ENCODE results near the gene STK11. TPM values are rescaled to one million over a fixed set of nuclear protein-coding genes. Genes with fewer than 3 reads are reported as not detected.

STK11 gene
- total RNA-seq, 3 donors from 2014 or later (not counting 1 experiment from before 2014, with no cell fraction given): 51.5 to 61.1 (median 54.0) TPM

- H3K4me3 ChIP-seq (ENCODE audit: low read length): no peak overlapping the region
- DNase-seq (no peak), ATAC-seq (peak in 2 of 3 donors; percentile 5 to 25)
- Mint-ChIP-seq H3K27me3 (ENCODE audit: low read depth in 2 of 2) (no peaks in the 10 kb centered on the region), H3K9me3 (no peaks in the 10 kb centered on the region), H3K4me1 (peaks cover 23 to 54% of the 10 kb centered on the region in 2 donors), H3K27ac (peak overlapping the region in 1 of 2 donors; percentile 22), H3K36me3 (no peaks in the 10 kb centered on the region), H3K4me3 (peak overlapping the region; percentile 25)
- no peaks in the 10 kb centered on the region for H3K36me3 ChIP-seq (ENCODE audit: control insufficient read depth, insufficient read depth, low read length)
- intact Hi-C loops (cut with micrococcal nuclease): no loop called here
- TF ChIP-seq CTCF (IDR thresholded peaks at IDR 0.05): no peak
- no peaks in the 10 kb centered on the region for H3K27me3 ChIP-seq (ENCODE audit: control insufficient read depth, insufficient read depth, low read length)
- WGBS (ENCODE audit: insufficient coverage): 53% methylated on average over 35 of the region's 35 CpGs
- no peaks in the 10 kb centered on the region for H3K9me3 ChIP-seq (ENCODE audit: control insufficient read depth, insufficient read depth, low read length)
- peak overlapping the region; percentile 5 for H3K27ac ChIP-seq (ENCODE audit: low read length)
- peaks cover 54% of the 10 kb centered on the region for H3K4me1 ChIP-seq (ENCODE audit: control insufficient read depth, insufficient read depth, low read length)
These were observed 37.6 kb upstream of the STK11 start for GRCh38 chr19:1167687-1168571.

GRCh38 chr19:1168572-1169410, 36.8 kb upstream of the STK11 start:
- Histone ChIP-seq H3K27me3 (ENCODE audit: control insufficient read depth, insufficient read depth, low read length) (no peaks in the 10 kb centered on the region), H3K4me3 (ENCODE audit: low read length) (no peak overlapping the region), H3K36me3 (ENCODE audit: control insufficient read depth, insufficient read depth, low read length) (no peaks in the 10 kb centered on the region), H3K9me3 (ENCODE audit: control insufficient read depth, insufficient read depth, low read length) (no peaks in the 10 kb centered on the region), H3K4me1 (ENCODE audit: control insufficient read depth, insufficient read depth, low read length) (peaks cover 59% of the 10 kb centered on the region), H3K27ac (ENCODE audit: low read length) (peak overlapping the region; percentile 5)
- ATAC-seq: no peak
- Mint-ChIP-seq H3K27ac (peak overlapping the region in 1 of 2 donors; percentile 22), H3K9me3 (no peaks in the 10 kb centered on the region), H3K4me3 (peak overlapping the region; percentile 25), H3K27me3 (ENCODE audit: low read depth in 2 of 2) (no peaks in the 10 kb centered on the region), H3K4me1 (peaks cover 21 to 57% of the 10 kb centered on the region in 2 donors), H3K36me3 (no peaks in the 10 kb centered on the region)
- intact Hi-C loops (cut with micrococcal nuclease): no loop called here
- no peak for DNase-seq
- 82% methylated on average over 50 of the region's 50 CpGs for WGBS (ENCODE audit: insufficient coverage)
- no peak for TF ChIP-seq CTCF (IDR thresholded peaks at IDR 0.05)

GRCh38 chr19:1169411-1169791, 36.2 kb upstream of the STK11 start:
- no peak for ATAC-seq
- no peak overlapping the region for H3K4me3 ChIP-seq (ENCODE audit: low read length)
- TF ChIP-seq CTCF (IDR thresholded peaks at IDR 0.05): no peak
- H3K27me3 ChIP-seq (ENCODE audit: control insufficient read depth, insufficient read depth, low read length): no peaks in the 10 kb centered on the region
- H3K27me3 Mint-ChIP-seq (ENCODE audit: low read depth in 2 of 2): no peaks in the 10 kb centered on the region
- peak overlapping the region; percentile 40 for H3K4me3 Mint-ChIP-seq
- H3K4me1 ChIP-seq (ENCODE audit: control insufficient read depth, insufficient read depth, low read length): peaks cover 62% of the 10 kb centered on the region
- no peaks in the 10 kb centered on the region for H3K9me3 ChIP-seq (ENCODE audit: control insufficient read depth, insufficient read depth, low read length)
- peaks cover 21 to 60% of the 10 kb centered on the region in 2 donors for H3K4me1 Mint-ChIP-seq
- no peak overlapping the region for H3K27ac Mint-ChIP-seq
- no peak for DNase-seq
- H3K9me3 Mint-ChIP-seq: no peaks in the 10 kb centered on the region
- intact Hi-C loops (cut with micrococcal nuclease): no loop called here
- H3K27ac ChIP-seq (ENCODE audit: low read length): no peak overlapping the region
- no peaks in the 10 kb centered on the region for H3K36me3 Mint-ChIP-seq
- H3K36me3 ChIP-seq (ENCODE audit: control insufficient read depth, insufficient read depth, low read length): no peaks in the 10 kb centered on the region
- 97% methylated on average over 10 of the region's 10 CpGs for WGBS (ENCODE audit: insufficient coverage)
